ENCODE results near the gene GPAM.
"Not testable (repeated sequence)": the region's sequence is repeated elsewhere in the genome, so short reads cannot be mapped to it uniquely, and the experiment has no call there.

Gene GPAM, protein sequence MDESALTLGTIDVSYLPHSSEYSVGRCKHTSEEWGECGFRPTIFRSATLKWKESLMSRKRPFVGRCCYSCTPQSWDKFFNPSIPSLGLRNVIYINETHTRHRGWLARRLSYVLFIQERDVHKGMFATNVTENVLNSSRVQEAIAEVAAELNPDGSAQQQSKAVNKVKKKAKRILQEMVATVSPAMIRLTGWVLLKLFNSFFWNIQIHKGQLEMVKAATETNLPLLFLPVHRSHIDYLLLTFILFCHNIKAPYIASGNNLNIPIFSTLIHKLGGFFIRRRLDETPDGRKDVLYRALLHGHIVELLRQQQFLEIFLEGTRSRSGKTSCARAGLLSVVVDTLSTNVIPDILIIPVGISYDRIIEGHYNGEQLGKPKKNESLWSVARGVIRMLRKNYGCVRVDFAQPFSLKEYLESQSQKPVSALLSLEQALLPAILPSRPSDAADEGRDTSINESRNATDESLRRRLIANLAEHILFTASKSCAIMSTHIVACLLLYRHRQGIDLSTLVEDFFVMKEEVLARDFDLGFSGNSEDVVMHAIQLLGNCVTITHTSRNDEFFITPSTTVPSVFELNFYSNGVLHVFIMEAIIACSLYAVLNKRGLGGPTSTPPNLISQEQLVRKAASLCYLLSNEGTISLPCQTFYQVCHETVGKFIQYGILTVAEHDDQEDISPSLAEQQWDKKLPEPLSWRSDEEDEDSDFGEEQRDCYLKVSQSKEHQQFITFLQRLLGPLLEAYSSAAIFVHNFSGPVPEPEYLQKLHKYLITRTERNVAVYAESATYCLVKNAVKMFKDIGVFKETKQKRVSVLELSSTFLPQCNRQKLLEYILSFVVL

DNA sequence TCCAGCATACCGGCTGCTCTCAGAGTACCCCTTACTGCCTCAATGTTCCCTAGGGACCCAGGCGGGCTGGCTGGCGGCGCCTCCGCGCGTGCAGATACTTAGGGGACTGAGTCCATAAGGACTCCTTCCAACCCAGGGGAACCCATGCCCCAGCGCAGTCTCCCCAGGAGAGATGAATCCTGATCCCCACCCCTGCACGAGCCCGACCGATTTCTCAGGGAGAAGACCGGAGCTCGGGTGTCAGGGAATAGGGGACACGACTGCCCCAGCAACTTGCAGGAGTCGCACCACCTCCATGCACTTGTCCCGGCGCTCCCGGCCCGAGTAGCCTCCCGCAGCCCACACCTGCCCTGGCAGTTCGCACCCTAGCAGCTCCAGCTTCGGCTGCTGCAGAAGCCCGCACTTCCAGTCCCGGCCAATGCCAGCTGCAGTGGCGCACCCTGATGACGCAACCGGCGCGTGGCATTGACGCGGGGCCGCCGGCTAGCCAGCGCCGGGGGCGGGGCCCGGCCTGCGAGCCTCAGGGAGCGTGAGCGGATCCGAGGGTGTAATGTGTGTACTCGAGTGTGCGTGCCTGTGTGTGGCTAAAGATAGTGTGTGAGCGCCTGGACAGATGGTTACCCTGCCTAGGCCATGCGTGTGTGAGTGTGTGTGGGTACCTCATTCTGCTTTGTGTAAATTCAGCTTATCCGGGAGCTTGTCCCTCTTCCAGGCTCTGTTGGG lies at the start of gene GPAM:
TSS of gene GPAM (minus strand) at position 437 of the 723 bp plus-strand sequence. CDS start 1,981 bp downstream, outside the sequence.
- peak; percentile 88 for DNase-seq

- DNase-seq, result no peak
These were observed 49.1 kb upstream of the GPAM start for GRCh38 chr10:112232670-112233069.

- no peak for DNase-seq
These were observed 48.2 kb upstream of the GPAM start for GRCh38 chr10:112231602-112232400.

- peak; percentile 41 for DNase-seq
These were observed 46.9 kb upstream of the GPAM start for GRCh38 chr10:112230325-112230988.

DNA sequence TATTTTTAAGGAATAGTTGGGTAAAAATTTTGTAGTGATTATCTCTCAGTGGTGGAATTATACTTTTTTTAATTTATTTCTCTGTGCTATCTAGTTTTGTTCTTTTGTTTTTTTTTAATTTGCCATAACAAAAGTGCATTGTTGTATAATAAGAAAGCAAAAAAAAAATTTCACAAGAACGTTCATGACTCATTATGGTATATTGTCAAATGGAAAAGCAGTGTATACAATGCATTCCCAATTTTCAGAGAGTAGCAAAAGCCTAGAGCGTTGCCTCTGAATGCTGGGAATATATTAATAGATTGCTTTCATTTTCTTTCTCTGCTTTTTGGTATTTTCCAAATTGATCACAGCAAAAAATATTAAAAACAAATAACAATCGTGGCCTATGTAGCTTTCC lies 46.3 kb upstream of the GPAM start:
- DNase-seq, result no peak

DNA sequence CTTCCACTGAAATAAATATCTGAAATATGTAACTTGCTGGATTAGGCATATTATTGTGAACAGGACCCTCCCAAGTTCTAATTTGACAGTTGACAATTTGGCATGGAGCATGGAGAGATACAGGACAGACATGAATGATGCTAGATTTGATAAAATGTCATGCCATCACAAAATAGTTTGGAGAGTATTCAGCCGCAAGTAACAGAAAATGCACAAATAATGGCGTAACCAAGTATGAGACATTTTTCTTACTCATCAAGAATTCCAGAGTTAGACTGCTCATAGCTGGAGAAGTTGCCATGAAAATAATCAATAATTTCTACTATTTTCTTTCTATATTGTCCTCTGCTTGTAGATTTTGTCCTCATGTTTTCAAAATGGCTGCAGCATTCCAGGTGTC lies 45.5 kb upstream of the GPAM start:
- DNase-seq, result peak; percentile 51

DNA sequence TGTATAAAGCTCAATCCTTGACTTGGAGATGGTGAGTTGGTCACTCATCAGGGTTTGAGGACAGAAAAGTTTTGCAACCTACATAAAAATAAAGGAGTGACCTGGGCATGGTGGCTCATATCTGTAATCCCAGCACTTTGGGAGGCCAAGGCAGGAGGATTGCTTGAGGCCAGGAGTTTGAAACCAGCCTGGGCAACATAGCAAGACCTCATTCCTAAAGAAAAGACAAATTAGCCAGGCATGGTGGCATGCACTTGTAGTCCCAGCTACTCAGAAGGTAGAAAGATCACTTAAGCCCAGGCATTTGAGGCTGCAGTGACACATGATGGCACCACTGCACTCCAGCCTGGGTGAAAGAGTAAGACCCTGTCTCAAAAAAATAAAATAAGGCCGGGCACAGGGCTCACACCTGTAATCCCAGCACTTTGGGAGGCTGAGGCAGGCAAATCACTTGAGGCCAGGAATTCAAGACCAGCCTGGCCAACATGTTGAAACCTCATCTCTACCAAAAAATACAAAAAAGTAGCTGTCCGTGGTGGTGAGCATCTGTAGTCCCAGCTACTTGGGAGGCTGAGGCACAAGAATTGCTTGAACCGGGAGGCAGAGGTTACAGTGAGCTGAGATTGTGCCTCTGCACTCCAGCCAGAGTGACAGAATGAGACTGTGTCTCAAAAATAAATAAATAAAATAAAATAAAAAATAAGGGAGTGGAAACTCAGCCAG lies 45.0 kb upstream of the GPAM start:
- not testable (repeated sequence) for DNase-seq

DNA sequence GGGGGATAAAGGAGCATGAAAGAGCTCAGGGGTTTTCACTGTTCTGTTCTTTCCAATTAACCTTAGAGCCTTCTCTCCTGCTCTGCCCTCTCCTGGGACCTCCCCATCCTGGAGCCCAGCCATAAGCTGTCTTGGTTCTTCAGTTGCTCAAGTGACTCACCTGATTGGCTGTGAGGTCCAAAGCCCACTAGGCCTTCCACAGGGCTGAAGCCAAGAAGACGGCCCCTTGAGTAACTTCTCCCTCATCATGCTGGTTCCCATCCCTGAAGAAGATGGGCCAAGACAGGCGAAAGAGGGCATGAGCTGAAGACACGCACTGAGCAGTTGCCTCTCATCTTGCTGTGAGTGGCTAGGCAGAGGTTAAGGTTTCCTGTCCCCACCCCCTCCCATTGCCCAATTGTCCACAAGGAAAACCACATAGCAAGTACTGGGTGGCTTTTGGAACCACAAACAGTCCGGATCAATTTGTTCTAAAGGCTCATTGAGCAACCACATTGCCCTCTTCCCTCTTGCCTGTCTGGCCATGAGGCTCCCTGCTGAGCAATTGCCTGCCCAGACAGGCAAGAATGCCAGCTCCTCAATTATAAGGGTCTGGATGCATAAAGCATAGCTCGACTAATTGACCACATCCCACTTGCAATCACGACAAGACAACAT lies 43.9 kb upstream of the GPAM start:
- peak; percentile 79 for DNase-seq

DNA sequence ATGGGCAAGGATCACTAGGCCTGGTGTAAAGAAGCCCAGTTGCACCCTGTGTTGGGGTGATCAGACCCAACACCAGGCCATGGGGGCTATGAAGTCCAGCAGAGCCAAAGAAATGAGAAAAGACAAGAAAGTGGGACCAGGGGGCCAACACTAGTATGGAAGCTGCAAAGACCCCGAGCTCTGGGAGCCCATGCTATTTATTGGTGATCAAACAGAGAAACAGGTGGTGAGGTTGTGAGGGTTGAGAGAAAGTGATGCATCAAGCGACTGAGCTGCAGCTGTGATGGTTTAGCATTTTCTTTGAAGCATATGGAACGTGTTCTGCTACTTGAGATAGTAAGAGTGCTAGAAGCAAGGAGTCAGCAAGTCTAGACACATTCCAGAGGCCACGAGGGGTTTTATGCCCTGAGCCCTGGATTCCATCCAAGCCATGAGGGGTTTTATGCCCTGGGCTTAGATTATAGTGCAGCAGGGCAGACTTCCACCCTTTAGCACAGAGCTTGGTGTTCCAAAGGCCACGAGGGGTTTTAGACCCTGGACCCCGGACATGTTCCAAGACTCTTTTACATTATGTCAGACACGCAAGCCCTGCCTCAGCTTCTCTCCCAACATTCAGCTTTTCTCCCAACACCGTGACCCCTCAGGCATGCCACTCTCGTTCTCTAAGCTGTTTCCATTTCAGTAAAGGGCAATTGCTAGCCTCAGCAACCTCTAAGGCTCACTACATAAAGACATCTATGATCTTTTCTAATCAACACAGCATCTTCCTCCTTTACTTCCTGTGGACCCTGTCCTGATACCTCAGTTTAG lies 43.1 kb upstream of the GPAM start:
- DNase-seq, result no peak

DNA sequence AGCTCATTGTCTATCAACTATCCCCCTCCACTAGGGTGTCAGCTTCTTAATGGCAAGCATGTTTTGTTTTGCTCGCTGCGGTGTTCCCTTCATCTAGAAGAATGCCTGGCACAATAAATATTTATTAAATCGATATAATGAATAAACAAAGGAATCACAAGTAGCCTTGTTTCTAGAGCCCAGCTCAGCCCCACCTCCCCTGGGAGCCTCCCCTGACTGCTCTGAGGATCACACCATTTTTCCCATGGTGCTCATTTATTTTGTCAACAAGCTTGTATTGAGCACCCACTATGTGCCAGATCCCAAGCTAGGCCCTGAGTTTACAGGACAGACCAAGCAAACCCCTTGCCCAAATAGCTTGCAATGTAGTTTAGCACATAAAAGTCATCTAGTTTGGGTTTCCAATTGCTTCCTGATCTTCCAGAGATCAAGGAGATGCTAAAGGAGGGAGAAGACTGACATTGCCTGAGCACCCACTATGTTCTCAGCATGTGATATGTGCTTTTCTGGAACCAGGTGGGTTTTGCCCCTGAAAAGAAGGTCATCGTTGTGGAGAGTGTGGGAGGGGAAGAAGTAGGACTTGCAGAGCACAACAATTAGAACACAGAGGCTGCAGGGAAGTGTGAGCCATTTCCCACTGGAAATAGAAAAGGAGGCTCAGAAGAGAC lies 42.3 kb upstream of the GPAM start:
- DNase-seq, result no peak

DNA sequence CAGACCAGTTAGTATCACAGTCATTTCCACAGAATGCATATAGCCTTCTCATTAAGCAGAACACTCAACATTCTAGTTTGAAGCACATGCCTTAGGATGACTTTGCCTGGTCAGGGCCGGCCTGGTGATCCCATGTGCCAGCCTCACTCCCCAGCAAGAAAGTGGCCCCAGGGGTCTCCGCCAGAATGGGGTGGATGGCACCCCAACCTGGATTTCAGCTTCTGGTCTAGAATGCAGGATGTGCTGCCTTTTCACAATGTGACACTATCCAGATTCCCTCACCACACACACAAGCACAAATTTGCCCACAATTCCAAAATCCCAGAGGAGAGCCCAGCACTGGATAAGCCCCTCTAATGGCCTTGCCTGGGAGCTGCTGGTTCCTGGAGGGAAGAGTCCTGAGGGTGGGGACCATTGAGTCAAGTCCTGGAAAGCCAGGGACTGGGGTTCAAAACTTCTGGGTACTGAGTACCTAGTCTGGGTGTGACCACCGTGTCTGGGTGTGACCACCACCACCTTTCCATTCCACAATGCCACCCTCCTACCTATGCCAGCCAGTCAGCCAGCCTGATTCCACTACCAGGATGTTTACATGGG lies 41.5 kb upstream of the GPAM start:
- DNase-seq, result no peak

DNA sequence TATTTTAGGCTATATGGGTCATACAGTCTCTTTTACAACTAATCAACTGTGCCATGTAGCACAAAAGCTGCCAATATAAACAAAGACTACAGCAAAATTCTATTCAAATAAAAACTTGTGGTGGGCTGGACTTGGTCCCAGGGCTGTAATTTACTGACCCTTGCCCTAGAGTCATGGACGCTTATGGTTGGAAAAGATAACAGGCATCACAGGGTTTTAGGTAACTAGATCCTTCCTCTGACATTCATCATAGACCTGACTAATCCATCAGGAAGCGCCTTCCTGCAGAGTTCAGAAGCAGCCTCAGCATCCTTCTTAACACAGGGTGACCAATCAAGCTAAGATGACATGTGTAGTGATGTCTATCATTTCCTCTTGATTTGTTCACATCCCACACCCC lies 40.2 kb upstream of the GPAM start:
- DNase-seq, result no peak

DNA sequence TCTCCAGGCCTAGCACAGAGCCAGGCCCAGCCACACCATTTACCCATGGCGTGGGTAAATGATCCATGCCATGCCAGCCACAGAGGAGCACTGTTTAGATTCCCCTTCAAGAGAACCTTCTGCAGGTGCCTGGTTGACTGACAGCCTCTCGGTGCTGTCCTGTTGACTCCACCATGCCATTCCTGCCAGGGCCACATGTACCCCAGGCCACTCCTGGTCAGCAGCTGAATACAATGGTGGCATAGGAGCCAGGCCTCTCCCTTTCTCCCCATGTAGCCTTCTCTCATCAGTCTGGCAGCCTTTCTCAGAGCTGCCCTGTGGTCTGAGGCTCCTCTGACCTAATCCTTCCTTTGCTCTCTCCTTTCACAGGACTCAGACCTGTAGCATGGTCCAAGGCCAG lies 39.2 kb upstream of the GPAM start:
- no peak for DNase-seq

- no peak for DNase-seq
These were observed 38.0 kb upstream of the GPAM start for GRCh38 chr10:112221545-112221944.

DNA sequence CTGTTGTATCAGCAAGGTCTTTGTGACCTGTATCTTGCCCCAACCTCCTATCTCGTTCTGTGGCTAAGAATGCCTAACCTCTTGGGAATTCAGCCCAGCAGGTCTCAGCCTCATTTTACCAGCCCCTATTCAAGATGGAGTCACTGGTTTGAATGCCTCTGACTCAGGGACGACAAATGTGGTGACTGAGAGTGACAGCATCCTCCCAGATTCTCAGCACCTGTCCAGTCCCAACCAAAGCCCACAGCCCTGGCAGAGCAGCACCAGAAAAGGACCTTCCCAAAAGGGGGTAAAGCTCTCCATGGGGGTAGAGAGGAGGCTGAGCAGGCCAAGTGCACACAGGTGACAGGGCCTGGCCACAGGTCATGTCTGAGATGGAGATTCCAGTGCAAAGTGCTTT lies 35.4 kb upstream of the GPAM start:
- DNase-seq, result no peak

DNA sequence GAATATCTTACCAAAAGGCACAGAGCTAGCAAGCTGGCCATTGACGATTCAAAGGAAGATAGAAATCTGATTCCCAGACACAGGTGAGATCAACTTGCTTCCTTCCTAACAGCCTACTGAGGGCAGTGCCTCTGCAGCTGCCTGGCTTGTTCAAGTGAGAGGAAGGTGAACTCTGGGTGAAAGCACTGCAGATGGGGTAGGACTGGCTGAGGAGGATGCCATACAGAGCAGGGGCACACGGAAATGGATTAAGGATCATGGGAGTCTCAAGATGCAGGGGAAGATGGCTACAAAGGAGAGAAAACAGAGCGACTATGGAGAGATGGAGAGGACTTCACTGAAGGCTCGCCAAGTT lies 34.4 kb upstream of the GPAM start:
- no peak for DNase-seq

- no peak for DNase-seq
These were observed 33.9 kb upstream of the GPAM start for GRCh38 chr10:112217386-112218035.

DNA sequence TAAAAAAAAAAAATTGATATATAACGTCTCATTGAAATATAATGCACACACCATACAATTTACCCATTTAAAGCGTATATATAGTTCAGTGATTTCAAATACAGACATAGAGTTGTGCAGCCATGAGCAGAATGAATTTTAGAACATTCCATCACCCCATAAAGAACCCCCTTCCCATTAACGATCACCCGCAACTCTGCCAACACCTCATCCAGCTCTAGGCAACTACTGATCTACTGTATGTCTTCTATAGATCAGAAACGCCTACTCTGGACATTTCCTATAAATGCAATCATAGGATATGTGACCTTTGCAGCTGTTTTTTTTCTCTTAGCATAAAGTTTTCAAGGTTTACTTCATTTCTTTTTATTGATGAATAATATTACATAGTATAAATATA lies 33.4 kb upstream of the GPAM start:
- no peak for DNase-seq

All from EL (cell line).